SK-N-SH (cell line): Measurements from ENCODE around the gene MMD. TPM values are rescaled to one million over a fixed set of nuclear protein-coding genes. Genes with fewer than 3 reads are reported as not detected.

Source experiments
- CTCF ChIA-PET: fragments of 300-600, 350-600 bp; formaldehyde crosslinking; extraction: SDS; loops from one replicate; lab custom pipeline; 2021; lab: Yijun Ruan, JAX
- POLR2A ChIA-PET: fragments of 350-600 bp; sonication (Branson Sonifier 250); formaldehyde crosslinking; extraction: SDS; loops from one replicate; lab custom pipeline; 2020; ENCODE audit warnings: antibody characterized with exemption, inconsistent platforms; lab: Yijun Ruan, JAX
- DNase-seq: peaks from one replicate; pipeline ENCODE4 v3.0.0; 2012
- H2AFZ ChIP-seq: fragments of 200-600 bp; sonication (generic); 2 replicates; pipeline ENCODE4 v1.8.1; 2016; ENCODE audit warnings: antibody characterized with exemption, mild to moderate bottlenecking, low read depth
- H3F3A ChIP-seq: fragments of 200-600 bp; sonication (generic); replicated peaks from 2 replicates; pipeline ENCODE3; 2016; ENCODE audit warnings: antibody characterized with exemption, mild to moderate bottlenecking; ENCODE audit not compliant: insufficient read depth
- H3K27ac ChIP-seq, 2 experiments: fragments of 200-500 bp in 1 of 2; fragments of 200-600 bp in 1 of 2; sonication (Bioruptor generic) in 1 of 2; sonication (generic), shearing (Covaris generic) in 1 of 2; 2 replicates each; pipeline versions ENCODE4 v1.5.1 to v1.6.1; 2014 to 2016; ENCODE audit warnings: low read depth in 2 of 2, inconsistent platforms in 1 of 2, low read length in 1 of 2, mild to moderate bottlenecking in 1 of 2, mixed read lengths in 1 of 2
- H3K27me3 ChIP-seq: fragments of 200-600 bp; sonication (generic), shearing (Covaris generic); 2 replicates; pipeline ENCODE4 v1.6.1; 2016; ENCODE audit warnings: mixed run types; ENCODE audit not compliant: insufficient read depth
- H3K36me3 ChIP-seq, 2 experiments: fragments of 200-500 bp in 1 of 2; fragments of 200-600 bp in 1 of 2; sonication (Bioruptor generic) in 1 of 2; sonication (generic) in 1 of 2; replicated peaks in 1 of 2; 2 replicates each; pipeline versions ENCODE3 to v1.5.1; 2014 to 2016; ENCODE audit warnings: low read length in 1 of 2, mild to moderate bottlenecking in 1 of 2; ENCODE audit not compliant: insufficient read depth in 2 of 2, control insufficient read depth in 1 of 2
- H3K4me1 ChIP-seq, 2 experiments: fragments of 200-500 bp in 1 of 2; fragments of 200-600 bp in 1 of 2; sonication (Bioruptor generic) in 1 of 2; sonication (generic), shearing (Covaris generic) in 1 of 2; 2 replicates each; pipeline versions ENCODE4 v1.5.1 to v1.6.1; 2014 to 2016; ENCODE audit warnings: low read depth in 1 of 2, low read length in 1 of 2, mixed run types in 1 of 2; ENCODE audit not compliant: insufficient read depth in 2 of 2, control insufficient read depth in 1 of 2
- H3K4me2 ChIP-seq: fragments of 200-600 bp; sonication (generic), shearing (Covaris generic); 2 replicates; pipeline ENCODE4 v1.6.1; 2017; ENCODE audit warnings: mixed run types
- H3K4me3 ChIP-seq, 2 experiments: fragments of 200-500 bp in 1 of 2; fragments of 200-600 bp in 1 of 2; sonication (Bioruptor generic) in 1 of 2; sonication (generic), shearing (Covaris generic) in 1 of 2; 2 replicates each; pipeline versions ENCODE4 v1.5.1 to v1.8.1; 2014 to 2016; ENCODE audit warnings: low read depth in 2 of 2, inconsistent platforms in 1 of 2, low read length in 1 of 2, mild to moderate bottlenecking in 1 of 2, mixed read lengths in 1 of 2, moderate library complexity in 1 of 2
- H3K79me2 ChIP-seq: fragments of 200-600 bp; sonication (generic); 2 replicates; pipeline ENCODE4 v1.8.1; 2017; ENCODE audit warnings: mild to moderate bottlenecking; ENCODE audit not compliant: insufficient read depth
- H3K9ac ChIP-seq: fragments of 200-600 bp; sonication (generic); 2 replicates; pipeline ENCODE4 v1.6.1; 2017; ENCODE audit warnings: mixed run types
- H3K9me2 ChIP-seq: fragments of 200-600 bp; sonication (generic); 2 replicates; pipeline ENCODE4 v1.6.1; 2017; ENCODE audit warnings: mixed run types
- H3K9me3 ChIP-seq: fragments of 200-600 bp; sonication (generic); 2 replicates; pipeline ENCODE4 v1.6.1; 2017; ENCODE audit warnings: mixed run types, mild to moderate bottlenecking, moderate library complexity
- H4K20me1 ChIP-seq: fragments of 200-600 bp; sonication (generic); 2 replicates; pipeline ENCODE4 v1.6.1; 2017; ENCODE audit warnings: mild to moderate bottlenecking, mixed run types; ENCODE audit not compliant: insufficient read depth
- ELF1 ChIP-seq: IDR thresholded peaks from 2 replicates; pipeline ENCODE4 v1.4.0; 2012
- EP300 ChIP-seq, 2 experiments: IDR thresholded peaks; 2 replicates each; pipeline versions ENCODE4 v1.4.0 to v1.6.1; 2012; ENCODE audit warnings: borderline replicate concordance in 1 of 2, low read depth in 1 of 2, low read length in 1 of 2
- EZH2phosphoT487 ChIP-seq: fragments of 200-600 bp; sonication (generic); IDR thresholded peaks from 2 replicates; pipeline ENCODE4 v1.6.1; 2017; ENCODE audit warnings: low read depth, mixed run types, mild to moderate bottlenecking, antibody characterized with exemption, moderate library complexity, borderline replicate concordance
- FOSL2 ChIP-seq: IDR thresholded peaks from 2 replicates; pipeline ENCODE4 v1.4.0; 2012; ENCODE audit warnings: low read depth, mild to moderate bottlenecking, moderate library complexity, borderline replicate concordance
- FOXJ3 ChIP-seq: sonication (generic); formaldehyde crosslinking; IDR thresholded peaks from 2 replicates; pipeline ENCODE4 v1.5.1; 2020; ENCODE audit warnings: mild to moderate bottlenecking, missing genetic modification reagents
- FOXM1 ChIP-seq: IDR thresholded peaks from 2 replicates; pipeline ENCODE4 v1.4.0; 2012; ENCODE audit warnings: low read depth, mild to moderate bottlenecking
- GATA2 ChIP-seq: sonication (generic); formaldehyde crosslinking; IDR thresholded peaks from 2 replicates; pipeline ENCODE4 v1.5.0; 2020; ENCODE audit warnings: mild to moderate bottlenecking, missing genetic modification reagents
- IRF3 ChIP-seq: fragments of 150-350 bp; IDR thresholded peaks from 2 replicates; pipeline ENCODE4 v1.6.1; 2016; ENCODE audit warnings: mild to moderate bottlenecking, low read depth, low read length
- NFIC ChIP-seq: IDR thresholded peaks from 2 replicates; pipeline ENCODE4 v1.4.0; 2012; ENCODE audit warnings: borderline replicate concordance
- NRF1 ChIP-seq: IDR thresholded peaks from 2 replicates; pipeline ENCODE4 v1.6.1; 2012; ENCODE audit warnings: low read depth, mild to moderate bottlenecking, low read length
- PBX3 ChIP-seq: IDR thresholded peaks from 2 replicates; pipeline ENCODE4; 2012
- RFX5 ChIP-seq: IDR thresholded peaks from 2 replicates; pipeline ENCODE4 v1.6.1; 2012; ENCODE audit warnings: mild to moderate bottlenecking, improper control_type of control experiment, low read length
- SIN3A ChIP-seq: IDR thresholded peaks from 2 replicates; pipeline ENCODE4 v1.6.1; 2012; ENCODE audit warnings: low read depth, mild to moderate bottlenecking, low read length, moderate library complexity, borderline replicate concordance
- TCF12 ChIP-seq: IDR thresholded peaks from 2 replicates; pipeline ENCODE4 v1.4.0; 2012
- TEAD4 ChIP-seq: IDR thresholded peaks from 2 replicates; pipeline ENCODE4 v1.4.0; 2012; ENCODE audit warnings: mild to moderate bottlenecking, borderline replicate concordance; ENCODE audit not compliant: insufficient read depth
- USF1 ChIP-seq: IDR thresholded peaks from 2 replicates; pipeline ENCODE4 v1.4.0; 2012; ENCODE audit warnings: low read depth, borderline replicate concordance
- ZBTB33 ChIP-seq: IDR thresholded peaks from 2 replicates; pipeline ENCODE4 v1.4.0; 2012; ENCODE audit warnings: low read depth, borderline replicate concordance
- WGBS: methylation state at CpG from one replicate; pipeline ENCODE4 v1.1.6; 2017; ENCODE audit warnings: low lambda C conversion rate; 5-methylcytosine and 5-hydroxymethylcytosine counted together
- polyA plus RNA-seq, 3 experiments: library from polyadenylated mRNA; depleted of rRNA; stranded (reverse); fragments of >200 nt; gene quantifications; 2 replicates each; pipeline ENCODE4 v1.2.3, GENCODE V29; 2012
- TF ChIP-seq, protein P1 (sequence below): fragments of 150-350 bp; IDR thresholded peaks from 2 replicates; pipeline ENCODE4 v1.6.1; 2017; ENCODE audit warnings: antibody characterized with exemption, low read length, low read depth, borderline replicate concordance

The MMD gene
- polyA plus RNA-seq, 1 of the 3 experiments (the other 2 are of a cell fraction), result 10.9 TPM

DNA sequence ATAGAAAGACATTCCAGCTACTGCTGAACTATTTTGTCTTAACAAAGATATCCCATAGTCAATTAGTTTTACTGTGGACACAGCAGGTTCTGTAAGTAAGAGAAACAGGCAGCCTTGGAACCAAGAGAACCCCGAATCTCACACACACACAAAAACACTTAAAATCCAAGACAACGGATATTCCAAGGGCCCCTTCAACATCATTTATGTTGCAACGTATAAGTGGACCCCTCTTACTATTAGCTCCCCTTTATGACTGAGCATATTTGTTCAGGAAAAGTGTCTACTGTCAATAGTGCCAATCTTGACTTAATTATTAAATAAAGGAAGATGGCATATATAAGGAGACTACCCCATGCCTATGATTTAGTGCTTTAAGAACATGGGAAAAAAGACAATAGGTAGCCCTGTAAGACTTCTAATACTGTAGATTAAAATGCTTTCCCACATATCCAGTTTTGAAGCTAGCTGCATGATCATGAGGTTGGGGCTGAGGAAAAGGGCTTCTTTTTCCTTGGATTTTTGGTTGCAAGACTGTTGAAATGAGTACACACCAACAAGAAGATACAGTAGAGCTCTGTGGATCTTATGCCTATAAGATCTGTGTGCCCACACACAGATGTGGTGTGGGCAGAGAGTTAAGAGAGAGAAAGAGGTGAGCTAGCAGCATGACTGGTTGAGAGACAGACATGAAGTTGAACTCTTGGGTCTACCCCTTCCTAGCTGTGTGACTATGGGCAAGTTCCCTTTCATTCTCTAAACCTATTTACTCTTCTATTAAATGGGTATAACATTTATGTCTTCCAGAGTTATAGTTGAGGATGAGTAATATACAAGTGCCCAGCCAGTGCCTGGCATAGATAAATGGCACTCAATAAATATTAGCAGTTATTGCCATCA lies 3.0 kb downstream of the MMD start:
- ChIA-PET CTCF (interaction anchor here (0.6 to 2.9 kb wide), 12 partner anchors 14 to 108 kb away, joined by 3 to 12 read pairs (median 4); no protein-coding TSS in a partner anchor), POLR2A (no interaction called here)
- Histone ChIP-seq H3K9me3 (no peaks in the 10 kb centered on the region), H3K4me2 (no peak overlapping the region), H3K36me3 (peaks cover 0 to 2% of the 10 kb centered on the region in 2 experiments), H4K20me1 (no peaks in the 10 kb centered on the region), H2AFZ (no peak overlapping the region), H3K27ac (no peak overlapping the region), H3F3A (no peaks in the 10 kb centered on the region), H3K4me1 (peaks cover 8 to 10% of the 10 kb centered on the region in 2 experiments; a peak in 3 of 4 replicates), H3K79me2 (peaks cover 35% of the 10 kb centered on the region; the same call in 1 of the 2 replicates), H3K4me3 (no peak overlapping the region), H3K9ac (no peak overlapping the region), H3K27me3 (peaks cover 2% of the 10 kb centered on the region; the same call in 1 of the 2 replicates), H3K9me2 (no peaks in the 10 kb centered on the region)
- no peak for TF ChIP-seq NRF1
- TF ChIP-seq RFX5, result no peak
- no peak for TF ChIP-seq FOXM1
- TF ChIP-seq TCF12, result no peak
- no peak for TF ChIP-seq FOSL2
- no peak for TF ChIP-seq GATA2
- TF ChIP-seq TEAD4, result no peak
- no peak for TF ChIP-seq ELF1
- TF ChIP-seq NFIC, result no peak
- no peak for TF ChIP-seq PBX3
- no peak for DNase-seq
- 93% methylated on average over 3 of the region's 3 CpGs for WGBS

GRCh38 chr17:55417411-55418268 lies 4.0 kb downstream of the MMD start:
- ChIA-PET POLR2A (no interaction called here), CTCF (interaction anchor here (1.1 to 2.9 kb wide), 8 partner anchors 12 to 109 kb away, joined by 3 to 12 read pairs (median 5); no protein-coding TSS in a partner anchor)
- H2AFZ ChIP-seq, result no peak overlapping the region
- TF ChIP-seq IRF3, result no peak
- TF ChIP-seq EP300 (IDR thresholded peaks at IDR 0.05; ENCODE audit: borderline replicate concordance in 1 of 2, low read depth in 1 of 2, low read length in 1 of 2), result no peak
- TF ChIP-seq ZBTB33, result no peak
- TF ChIP-seq, protein P1, sequence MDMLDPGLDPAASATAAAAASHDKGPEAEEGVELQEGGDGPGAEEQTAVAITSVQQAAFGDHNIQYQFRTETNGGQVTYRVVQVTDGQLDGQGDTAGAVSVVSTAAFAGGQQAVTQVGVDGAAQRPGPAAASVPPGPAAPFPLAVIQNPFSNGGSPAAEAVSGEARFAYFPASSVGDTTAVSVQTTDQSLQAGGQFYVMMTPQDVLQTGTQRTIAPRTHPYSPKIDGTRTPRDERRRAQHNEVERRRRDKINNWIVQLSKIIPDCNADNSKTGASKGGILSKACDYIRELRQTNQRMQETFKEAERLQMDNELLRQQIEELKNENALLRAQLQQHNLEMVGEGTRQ, result no peak
- TF ChIP-seq TCF12, result no peak
- TF ChIP-seq SIN3A, result no peak
- no peak for TF ChIP-seq ELF1
- no peak for TF ChIP-seq FOXJ3 (CRISPR knock-in tag)
- TF ChIP-seq EZH2phosphoT487, result no peak
- no peak for TF ChIP-seq USF1

More at GRCh38 chr17:55417411-55418268, 4.0 kb downstream of the MMD start:
- peaks cover 5 to 11% of the 10 kb centered on the region in 2 experiments for H3K36me3 ChIP-seq
- no peak for DNase-seq
- no peaks in the 10 kb centered on the region for H3F3A ChIP-seq
- H3K4me1 ChIP-seq, result peaks cover 8 to 10% of the 10 kb centered on the region in 2 experiments; a peak in 3 of 4 replicates
- H3K27me3 ChIP-seq, result no peaks in the 10 kb centered on the region
- H3K9me3 ChIP-seq, result no peaks in the 10 kb centered on the region
- H3K4me3 ChIP-seq, result no peak overlapping the region
- no peaks in the 10 kb centered on the region for H4K20me1 ChIP-seq
- WGBS, result 98% methylated on average over 4 of the region's 4 CpGs
- H3K4me2 ChIP-seq, result no peak overlapping the region
- no peak overlapping the region for H3K9ac ChIP-seq
- H3K79me2 ChIP-seq, result peaks cover 35% of the 10 kb centered on the region; the same call in 1 of the 2 replicates
- H3K27ac ChIP-seq, result no peak overlapping the region
- no peaks in the 10 kb centered on the region for H3K9me2 ChIP-seq
